IPS-15b (cell line): ENCODE results near the gene HOMER3.
"Not testable (repeated sequence)": the region's sequence is repeated elsewhere in the genome, so short reads cannot be mapped to it uniquely, and the experiment has no call there.

Experiments used
- H3K27me3 ChIP-seq: one replicate; pipeline ENCODE4 v1.6.1; 2013; ENCODE audit warnings: low read length; ENCODE audit not compliant: control insufficient read depth, insufficient read depth
- H3K36me3 ChIP-seq: one replicate; pipeline ENCODE4 v1.6.1; 2013; ENCODE audit warnings: low read length; ENCODE audit not compliant: control insufficient read depth, insufficient read depth
- H3K4me1 ChIP-seq: one replicate; pipeline ENCODE4 v1.6.1; 2013; ENCODE audit warnings: mild to moderate bottlenecking, low read length; ENCODE audit not compliant: control insufficient read depth, insufficient read depth
- H3K4me3 ChIP-seq: one replicate; pipeline ENCODE4 v1.5.1; 2013; ENCODE audit warnings: low read depth, low read length
- H3K9ac ChIP-seq: one replicate; pipeline ENCODE4 v1.6.1; 2013; ENCODE audit warnings: low read depth, mild to moderate bottlenecking, low read length
- H3K9me3 ChIP-seq: one replicate; pipeline ENCODE4 v1.6.1; 2013; ENCODE audit warnings: mild to moderate bottlenecking, low read length; ENCODE audit not compliant: control insufficient read depth, insufficient read depth

The HOMER3 gene

DNA sequence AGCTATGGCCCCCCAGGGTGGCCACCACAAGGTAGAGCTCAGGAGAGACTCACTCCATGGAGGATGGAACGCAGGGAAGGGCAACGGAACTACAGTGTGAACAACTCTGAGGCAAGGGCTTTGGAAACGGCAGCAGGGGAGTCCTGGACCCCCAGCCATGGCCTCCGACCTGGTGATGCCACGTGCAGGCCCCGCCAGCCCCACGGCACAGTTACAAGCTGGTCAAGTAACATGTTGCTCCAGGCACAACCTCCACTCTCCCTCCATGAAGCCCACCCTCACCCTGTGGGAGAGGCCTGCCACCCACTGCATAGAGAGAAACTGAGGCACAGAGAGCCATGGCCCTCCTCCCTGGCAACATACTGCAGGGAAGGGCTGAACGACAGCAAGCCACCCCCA is 36.0 kb downstream of the HOMER3 start:
- H3K36me3 ChIP-seq = peaks cover 43% of the 10 kb centered on the region
- H3K4me1 ChIP-seq = no peaks in the 10 kb centered on the region
- no peaks in the 10 kb centered on the region for H3K9me3 ChIP-seq
- H3K4me3 ChIP-seq = no peak overlapping the region
- H3K27me3 ChIP-seq = no peaks in the 10 kb centered on the region
- H3K9ac ChIP-seq = no peak overlapping the region

DNA sequence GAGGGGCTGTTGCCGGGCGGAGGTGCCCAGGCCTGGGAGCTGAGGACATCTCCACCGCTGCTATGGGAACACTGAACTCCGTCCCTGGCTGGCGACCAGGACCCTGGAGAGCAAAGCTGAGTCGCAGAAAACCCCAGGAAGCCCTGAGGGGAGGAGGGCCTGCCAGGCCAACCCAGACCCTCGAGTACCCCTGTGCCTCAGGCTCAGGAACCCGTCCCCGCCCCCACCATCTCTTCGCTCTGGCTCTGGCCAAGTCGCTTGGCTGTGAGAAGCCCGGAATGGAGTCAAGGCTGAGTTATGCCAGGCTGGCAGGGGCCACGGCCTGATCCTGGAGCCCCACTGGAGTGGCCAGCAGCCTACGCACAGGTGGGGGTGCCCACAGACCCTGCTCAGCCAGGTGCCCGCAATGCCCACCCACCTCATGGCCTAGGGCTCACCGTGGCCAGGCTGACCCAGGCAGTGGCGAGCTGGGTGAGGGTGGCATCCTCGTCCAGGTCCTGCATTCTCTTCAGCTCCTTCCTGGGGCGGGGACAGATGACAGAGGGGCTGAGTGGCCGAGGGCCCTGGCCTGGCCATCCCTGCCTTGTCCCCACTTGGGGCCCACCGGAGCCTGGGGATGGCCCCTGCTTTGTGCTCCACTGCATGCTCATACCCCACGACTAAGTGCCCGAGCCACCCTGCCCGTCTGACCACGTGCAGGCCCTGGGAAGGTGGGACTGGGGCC is 36.5 kb downstream of the HOMER3 start:
- H3K9ac ChIP-seq = no peak overlapping the region
- no peaks in the 10 kb centered on the region for H3K9me3 ChIP-seq
- no peaks in the 10 kb centered on the region for H3K27me3 ChIP-seq
- H3K4me1 ChIP-seq = no peaks in the 10 kb centered on the region
- H3K36me3 ChIP-seq = peaks cover 41% of the 10 kb centered on the region
- no peak overlapping the region for H3K4me3 ChIP-seq

DNA sequence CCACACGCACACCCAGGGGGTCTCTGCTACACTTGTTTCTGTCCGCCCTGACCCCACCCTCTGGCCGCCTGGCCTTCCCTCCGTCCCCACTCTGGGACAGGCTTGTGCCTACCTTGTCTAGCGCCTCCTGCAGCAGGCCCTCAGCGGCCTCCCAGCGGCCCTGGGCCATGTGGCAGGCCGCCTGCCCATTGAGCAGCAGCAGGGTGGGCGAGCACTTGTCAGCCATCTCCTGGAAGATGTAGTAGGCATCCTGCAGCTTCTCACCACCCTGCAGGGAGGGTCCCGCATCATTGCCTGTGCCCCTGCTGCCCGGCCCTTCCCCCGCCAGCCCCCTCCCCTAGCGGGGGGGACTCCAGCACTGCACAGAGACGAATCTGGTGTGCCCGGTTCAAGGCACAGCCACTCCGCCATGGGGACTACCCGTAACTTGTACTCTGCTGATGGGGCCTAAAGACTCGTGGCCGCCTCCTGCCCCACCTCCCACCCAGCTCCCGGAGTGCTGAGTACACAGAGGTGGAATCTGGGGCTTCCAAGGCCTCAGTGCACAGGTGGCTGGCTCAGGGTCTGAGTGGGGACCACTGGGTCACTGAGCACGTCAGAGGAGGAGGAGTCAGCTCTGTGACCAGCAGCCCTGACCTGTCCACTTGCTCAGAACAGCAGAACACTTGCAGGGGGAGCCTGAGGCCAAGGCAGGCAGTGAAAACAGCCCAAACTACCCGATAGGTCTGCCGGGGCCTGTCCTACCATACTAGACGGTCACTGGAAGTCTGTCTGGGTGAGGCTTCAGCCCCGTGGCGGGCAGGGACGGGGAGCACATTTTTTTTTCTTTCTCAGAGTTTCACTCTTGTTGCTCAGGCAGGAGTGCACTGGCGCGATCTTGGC is 37.6 kb downstream of the HOMER3 start:
- no peaks in the 10 kb centered on the region for H3K9me3 ChIP-seq

DNA sequence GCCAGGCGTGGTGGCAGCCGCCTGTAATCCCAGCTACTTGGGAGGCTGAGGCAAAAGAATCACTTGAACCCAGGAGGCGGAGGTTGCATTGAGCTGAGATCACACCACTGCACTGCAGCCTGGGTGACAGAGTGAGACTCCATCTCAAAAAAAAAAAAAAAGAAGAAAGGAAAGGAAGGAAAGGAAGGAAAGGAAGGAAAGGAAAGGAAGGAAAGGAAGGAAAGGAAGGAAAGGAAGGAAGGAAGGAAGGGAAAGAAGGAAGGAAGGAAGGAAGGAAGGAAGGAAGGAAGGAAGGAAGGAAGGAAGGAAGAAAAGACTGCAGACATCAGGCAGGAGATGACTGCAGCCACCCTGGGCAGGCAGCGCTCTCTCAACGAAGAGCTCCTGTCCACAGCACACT is 38.5 kb downstream of the HOMER3 start:
- H3K36me3 ChIP-seq = peaks cover 43% of the 10 kb centered on the region
- not testable (repeated sequence) for H3K4me3 ChIP-seq, H3K27me3 ChIP-seq, H3K9ac ChIP-seq, H3K4me1 ChIP-seq, H3K9me3 ChIP-seq

More for the DNA sequence above, 37.6 kb downstream of the HOMER3 start:
- Histone ChIP-seq H3K4me1 (no peaks in the 10 kb centered on the region), H3K9ac (no peak overlapping the region), H3K36me3 (peaks cover 46% of the 10 kb centered on the region), H3K27me3 (no peaks in the 10 kb centered on the region), H3K4me3 (no peak overlapping the region)

DNA sequence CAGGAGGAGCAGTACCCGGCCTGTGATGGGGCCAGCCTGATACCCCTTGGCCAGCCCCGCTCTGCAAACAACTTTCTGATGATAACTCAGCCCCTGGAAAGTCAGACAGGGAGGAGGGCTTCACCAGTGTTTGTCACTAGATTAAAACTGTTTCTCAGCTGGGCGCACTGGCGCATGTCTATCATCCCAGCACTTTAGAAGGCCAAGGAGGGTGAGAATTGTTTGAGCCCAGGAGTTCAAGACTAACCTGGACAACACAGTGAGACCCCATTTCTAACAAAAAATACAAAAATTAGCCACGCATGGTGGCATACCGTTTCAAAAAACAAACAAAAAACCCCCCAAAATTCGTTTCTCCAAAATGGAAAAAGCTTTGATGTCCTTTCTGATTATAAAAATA is 39.5 kb downstream of the HOMER3 start:
- Histone ChIP-seq H3K36me3 (peaks cover 34% of the 10 kb centered on the region), H3K4me1 (no peaks in the 10 kb centered on the region), H3K27me3 (peaks cover 4% of the 10 kb centered on the region), H3K4me3 (no peak overlapping the region), H3K9ac (no peak overlapping the region), H3K9me3 (no peaks in the 10 kb centered on the region)

DNA sequence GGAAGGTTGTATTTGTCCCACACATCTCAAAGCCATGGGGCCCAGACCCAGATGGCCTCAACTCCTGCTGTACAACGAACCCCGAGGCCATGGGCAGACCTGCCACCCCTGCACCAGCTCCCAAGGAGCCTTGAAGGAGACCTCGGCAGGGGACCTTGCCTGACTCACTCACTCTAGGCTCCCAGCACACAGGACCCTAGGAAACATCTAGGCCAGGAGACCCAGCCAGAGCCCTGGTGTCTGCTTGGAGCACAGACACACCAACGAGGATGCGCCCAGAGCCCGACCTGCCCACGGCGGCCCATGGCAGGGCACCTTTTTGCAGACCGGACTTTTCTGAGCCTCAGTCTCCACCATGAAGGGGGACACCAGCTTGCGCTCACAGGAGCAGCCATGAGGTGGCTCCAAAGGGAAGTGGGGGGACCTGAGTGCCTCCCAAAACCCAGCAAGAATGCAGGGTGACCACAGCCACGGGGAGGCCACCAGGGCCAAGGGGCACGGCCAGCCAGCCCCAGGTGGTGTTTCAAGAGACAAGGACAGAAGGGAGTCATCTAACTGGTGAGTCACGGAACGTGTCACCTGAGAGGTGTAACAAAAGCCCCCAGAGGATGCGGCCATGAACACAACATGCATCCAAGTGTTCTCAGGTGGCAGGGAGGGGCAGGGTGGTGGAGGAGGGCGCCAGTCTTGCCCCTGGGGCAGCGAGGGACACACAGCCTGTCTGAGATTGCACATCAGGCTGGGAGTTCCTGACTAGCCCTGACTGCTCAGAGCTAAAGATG is 40.1 kb downstream of the HOMER3 start:
- H3K36me3 ChIP-seq = peaks cover 29% of the 10 kb centered on the region

DNA sequence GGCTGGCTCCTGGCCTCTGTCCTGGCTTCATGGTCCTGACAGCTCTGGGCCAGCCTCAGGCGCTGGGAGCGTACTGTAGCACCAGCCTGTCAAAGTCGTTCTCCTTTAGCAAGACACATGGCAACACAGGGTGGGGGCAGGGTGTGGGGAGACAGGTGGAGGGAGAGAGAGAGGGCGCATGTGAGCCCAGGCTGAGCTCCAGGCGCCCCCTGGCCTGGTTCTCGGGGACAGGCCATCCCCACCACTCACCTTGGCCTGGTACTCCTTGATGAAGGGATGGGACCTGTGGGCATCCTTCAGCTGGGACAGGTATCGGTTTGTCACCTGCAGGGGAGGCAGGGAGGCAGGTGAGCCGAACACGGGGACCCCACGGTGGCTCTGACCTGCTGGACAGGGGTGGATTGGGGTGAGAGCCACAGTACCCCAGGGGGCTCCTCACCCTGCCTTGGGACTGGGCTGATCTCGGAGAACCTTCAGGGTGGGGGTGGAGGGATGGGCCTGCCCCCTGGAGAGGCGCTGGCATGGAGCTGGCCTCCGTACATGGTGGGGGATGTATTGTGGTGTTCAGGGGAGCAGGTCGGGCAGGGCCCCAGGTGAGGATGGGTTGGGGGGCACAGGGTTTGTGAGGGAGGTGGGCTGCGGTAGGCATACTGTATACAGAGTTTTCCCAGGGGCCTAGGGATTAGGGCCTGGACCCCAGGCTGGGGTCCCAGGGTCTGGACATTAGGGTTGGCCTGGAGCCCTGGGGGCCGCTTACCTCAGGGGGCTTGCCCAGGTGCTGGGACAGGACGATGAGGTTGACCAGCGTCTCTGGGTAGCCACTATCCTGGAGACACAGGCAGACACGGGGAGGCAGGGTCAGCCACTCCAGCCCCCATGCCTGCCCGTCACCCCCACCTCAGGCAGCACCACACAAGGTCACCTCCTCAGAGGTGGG is 41.1 kb downstream of the HOMER3 start:
- Histone ChIP-seq H3K4me1 (no peaks in the 10 kb centered on the region), H3K36me3 (peaks cover 27% of the 10 kb centered on the region), H3K4me3 (no peak overlapping the region), H3K9ac (no peak overlapping the region), H3K9me3 (no peaks in the 10 kb centered on the region), H3K27me3 (peaks cover 5% of the 10 kb centered on the region)

More for the DNA sequence above, 40.1 kb downstream of the HOMER3 start:
- H3K4me3 ChIP-seq = no peak overlapping the region
- peaks cover 5% of the 10 kb centered on the region for H3K27me3 ChIP-seq
- no peak overlapping the region for H3K9ac ChIP-seq
- no peaks in the 10 kb centered on the region for H3K4me1 ChIP-seq
- no peaks in the 10 kb centered on the region for H3K9me3 ChIP-seq

DNA sequence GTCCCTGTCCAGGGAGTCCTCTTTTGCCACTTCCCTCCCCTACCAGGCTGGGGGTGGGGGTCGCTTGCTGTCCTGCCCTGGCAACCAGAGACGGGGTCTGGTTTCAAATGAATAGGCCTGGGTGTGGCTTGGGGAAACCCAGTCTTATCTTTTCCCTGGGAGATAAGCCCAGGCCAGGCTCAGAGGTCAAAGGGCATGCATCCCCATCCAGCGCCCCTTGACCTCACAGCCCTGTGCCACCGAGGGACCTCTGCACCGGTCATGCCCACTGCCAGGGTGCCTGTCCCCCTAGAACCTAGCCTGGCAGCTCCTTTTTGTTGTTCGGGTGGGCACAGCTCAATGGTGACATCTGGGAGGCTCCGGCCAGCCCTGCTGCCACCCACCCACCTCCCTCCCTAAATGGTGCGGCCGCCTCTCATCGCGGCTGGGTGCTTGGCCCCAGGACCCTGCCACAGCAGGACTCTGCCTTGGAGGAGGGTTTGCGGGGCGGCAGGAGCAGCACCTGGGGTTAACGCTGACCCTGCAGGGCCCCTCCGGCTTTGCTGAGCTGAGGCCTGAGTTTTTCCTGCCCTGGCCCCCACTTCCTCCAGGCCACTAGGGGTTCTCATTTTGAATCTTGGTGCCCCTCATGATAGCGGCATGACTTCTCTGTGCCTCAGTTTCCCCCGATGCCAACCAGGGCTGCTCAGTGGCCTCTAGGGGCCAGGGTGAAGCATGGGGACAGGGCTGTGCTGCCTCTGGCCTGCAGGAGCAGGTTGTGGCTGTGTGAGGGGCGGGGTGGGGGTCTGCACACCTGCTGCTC is 42.2 kb downstream of the HOMER3 start:
- peaks cover 5% of the 10 kb centered on the region for H3K27me3 ChIP-seq
- no peak overlapping the region for H3K9ac ChIP-seq
- no peaks in the 10 kb centered on the region for H3K4me1 ChIP-seq
- peaks cover 24% of the 10 kb centered on the region for H3K36me3 ChIP-seq
- H3K9me3 ChIP-seq = no peaks in the 10 kb centered on the region
- no peak overlapping the region for H3K4me3 ChIP-seq

DNA sequence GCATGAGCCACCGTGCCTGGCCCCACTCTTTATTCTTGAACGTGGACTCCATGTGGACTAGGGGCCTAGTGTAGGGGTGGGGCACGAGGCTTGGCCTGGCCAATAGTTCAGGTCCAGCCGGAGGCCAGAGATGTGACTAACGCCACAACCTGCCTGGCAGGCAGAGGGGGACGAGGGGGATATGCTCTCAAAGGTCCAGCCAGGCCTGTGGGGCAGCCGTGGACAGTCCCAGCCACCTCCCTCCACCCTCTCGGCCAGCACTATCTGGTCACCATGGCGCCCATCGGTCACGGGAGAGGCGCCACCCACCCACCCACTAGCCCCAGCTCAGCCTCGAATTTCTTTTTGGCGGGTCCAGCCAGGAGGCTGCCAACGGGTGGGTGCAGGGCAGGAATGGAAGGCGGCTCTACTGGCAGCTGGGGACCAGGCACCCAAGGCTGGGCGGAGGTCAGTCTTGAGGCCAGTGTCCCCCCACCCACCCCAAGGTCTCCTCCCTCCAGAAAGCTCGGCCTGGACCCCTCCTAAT is 42.9 kb downstream of the HOMER3 start:
- peaks cover 20% of the 10 kb centered on the region for H3K36me3 ChIP-seq
- H3K4me1 ChIP-seq = no peaks in the 10 kb centered on the region
- H3K27me3 ChIP-seq = peaks cover 5% of the 10 kb centered on the region
- H3K9ac ChIP-seq = no peak overlapping the region
- no peak overlapping the region for H3K4me3 ChIP-seq
- no peaks in the 10 kb centered on the region for H3K9me3 ChIP-seq
